HG03342 (cell line): ENCODE data around the gene TAS1R1.
"Not testable (repeated sequence)": the region's sequence is repeated elsewhere in the genome, so short reads cannot be mapped to it uniquely, and the experiment has no call there.

Experiments
- ATAC-seq: cut with Tn5 transposase; IDR thresholded peaks from one replicate; pipeline ENCODE4 v1.9.1; 2021; ENCODE audit warnings: mild to moderate bottlenecking, moderate library complexity; ENCODE audit not compliant: unreplicated experiment

TAS1R1 gene

GRCh38 chr1:6519935-6520671 is 35.0 kb upstream of the TAS1R1 start:
- no peak for ATAC-seq

GRCh38 chr1:6521536-6521935 is 33.6 kb upstream of the TAS1R1 start:
- no peak for ATAC-seq

- ATAC-seq, result no peak
Observed at GRCh38 chr1:6523566-6523965, 31.5 kb upstream of the TAS1R1 start.

GRCh38 chr1:6526316-6526715 is 28.8 kb upstream of the TAS1R1 start:
- ATAC-seq, result no peak

- no peak for ATAC-seq
Observed at GRCh38 chr1:6528492-6528891, 26.6 kb upstream of the TAS1R1 start.

- ATAC-seq, result no peak
Observed at GRCh38 chr1:6530504-6531160, 24.5 kb upstream of the TAS1R1 start.

- ATAC-seq, result no peak
Observed at GRCh38 chr1:6531996-6532395, 23.1 kb upstream of the TAS1R1 start.

GRCh38 chr1:6534248-6534822 is 20.8 kb upstream of the TAS1R1 start:
- no peak for ATAC-seq

GRCh38 chr1:6535214-6535613 is 19.9 kb upstream of the TAS1R1 start:
- no peak for ATAC-seq

GRCh38 chr1:6536291-6536690 is 18.8 kb upstream of the TAS1R1 start:
- ATAC-seq, result no peak

- ATAC-seq, result no peak
Observed at GRCh38 chr1:6538956-6539355, 16.2 kb upstream of the TAS1R1 start.

GRCh38 chr1:6544831-6545230 is 10.3 kb upstream of the TAS1R1 start:
- ATAC-seq, result no peak

- no peak for ATAC-seq
Observed at GRCh38 chr1:6545276-6546112, 9.6 kb upstream of the TAS1R1 start.

- ATAC-seq, result no peak
Observed at GRCh38 chr1:6546326-6546725, 8.8 kb upstream of the TAS1R1 start.

- no peak for ATAC-seq
Observed at GRCh38 chr1:6547301-6547700, 7.8 kb upstream of the TAS1R1 start.

GRCh38 chr1:6554031-6554906 is 838 bp upstream of the TAS1R1 start, which contains the start of gene NOL9:
NOL9 (minus strand) TSS chr1:6554513; CDS start chr1:6554502, 11 bp downstream.
- ATAC-seq, result peak; percentile 89

- no peak for ATAC-seq
Observed at GRCh38 chr1:6557597-6557996, 2.5 kb downstream of the TAS1R1 start.

GRCh38 chr1:6559161-6559560 is 4.1 kb downstream of the TAS1R1 start:
- not testable (repeated sequence) for ATAC-seq

GRCh38 chr1:6560267-6560666 is 5.2 kb downstream of the TAS1R1 start:
- no peak for ATAC-seq

GRCh38 chr1:6569033-6569432 is 13.9 kb downstream of the TAS1R1 start:
- no peak for ATAC-seq
